Activated CD4-positive, CD25-positive, alpha-beta regulatory T cell (primary cell): ENCODE measurements around the gene SNAPC4.
"Not testable (repeated sequence)": the region's sequence is repeated elsewhere in the genome, so short reads cannot be mapped to it uniquely, and the experiment has no call there.

Experiments
- DNase-seq, 4 experiments: peaks; one replicate each; lab custom pipeline; 2025; lab: John Stamatoyannopoulos, UW

SNAPC4 gene

DNA sequence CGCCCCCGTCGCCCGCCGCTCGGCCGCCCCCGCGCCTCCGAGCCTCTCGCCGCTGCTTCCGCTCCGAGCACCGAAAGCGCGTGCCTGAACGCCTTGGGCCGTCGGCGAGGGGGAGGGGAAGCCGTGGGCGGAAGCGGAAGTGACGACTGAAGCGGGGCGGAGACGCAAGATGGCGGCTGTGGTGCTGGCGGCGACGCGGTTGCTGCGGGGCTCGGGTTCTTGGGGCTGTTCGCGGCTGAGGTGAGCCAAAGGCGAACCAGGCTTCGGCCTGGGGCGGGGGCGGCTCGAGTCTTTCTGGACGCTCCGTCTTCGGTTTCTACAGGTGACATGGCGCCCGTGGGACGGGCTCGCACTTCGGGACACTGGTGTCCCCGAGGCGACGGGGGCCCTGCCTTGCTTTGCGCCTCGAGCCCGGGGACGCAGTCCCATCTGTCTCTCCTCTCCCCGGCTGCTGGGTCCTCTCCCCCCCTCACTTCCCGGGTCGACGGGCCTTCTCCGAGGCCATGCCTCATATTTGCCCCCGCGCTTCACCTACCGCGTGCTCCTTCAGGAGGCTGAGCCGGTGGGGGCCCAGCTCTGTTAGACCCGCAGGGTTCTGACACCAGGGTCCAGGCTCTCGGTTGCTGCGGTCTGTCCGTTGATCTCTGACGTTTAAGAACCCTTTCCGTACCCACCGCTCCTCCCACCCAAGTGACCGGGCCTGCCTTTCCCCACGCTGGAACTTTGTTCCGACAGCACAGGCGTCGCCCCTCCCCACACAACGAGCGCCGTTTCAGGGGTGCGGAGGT lies 10.7 kb upstream of the SNAPC4 start, which contains the start of the genes ENTR1 and PMPCA:
TSS of gene ENTR1 (minus strand) at position 115 of the 788 bp plus-strand sequence. CDS start 217 bp downstream, outside the sequence.
TSS of gene PMPCA (plus strand) at position 159 of the 788 bp plus-strand sequence. CDS start at position 170, 11 bp downstream.
- DNase-seq, result peak; percentile 86 to 97 (median 92)

DNA sequence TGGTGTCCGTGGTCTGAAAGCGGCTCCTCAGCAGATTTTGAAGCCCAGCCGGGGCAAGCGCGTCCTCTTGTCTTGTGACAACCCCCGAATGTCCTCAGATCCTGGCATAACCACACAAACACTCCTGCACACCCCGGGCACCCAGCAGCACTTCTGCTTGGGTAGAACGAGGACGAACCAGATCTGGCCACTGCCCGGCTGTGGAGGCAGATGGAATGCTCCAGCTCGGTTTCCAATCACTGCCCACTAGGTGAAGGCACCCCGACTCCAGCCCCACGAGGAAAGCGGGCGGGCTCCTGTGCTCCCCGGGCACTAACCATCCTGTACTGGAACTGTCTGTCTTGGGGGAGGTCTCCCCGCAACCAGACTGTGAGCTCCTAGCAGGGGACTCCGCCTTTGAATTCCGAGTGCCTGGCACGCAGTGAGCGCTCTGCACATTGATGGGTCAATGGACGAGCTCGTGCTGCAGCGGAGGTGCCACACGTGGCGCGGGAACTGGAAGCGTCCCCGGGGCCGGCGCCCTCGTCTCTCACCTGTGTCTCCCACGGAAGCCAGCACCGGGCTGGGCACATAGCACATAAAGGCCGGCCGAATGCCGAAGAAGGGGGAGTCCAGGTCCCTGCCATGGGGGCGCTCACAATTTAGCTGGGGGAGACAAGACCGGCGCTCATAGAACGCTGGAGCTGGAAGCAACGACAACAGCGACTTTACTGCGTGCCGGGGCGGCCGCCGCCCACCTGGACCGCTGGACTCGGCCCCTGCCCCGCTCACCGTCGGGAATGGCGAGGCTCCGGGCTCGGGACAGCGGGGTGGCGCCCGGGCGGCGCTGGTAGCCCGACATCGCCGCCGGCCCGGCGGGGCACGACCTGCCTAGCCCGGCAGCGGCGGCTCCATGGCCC lies 9.8 kb upstream of the SNAPC4 start:
- no peak for DNase-seq

DNA sequence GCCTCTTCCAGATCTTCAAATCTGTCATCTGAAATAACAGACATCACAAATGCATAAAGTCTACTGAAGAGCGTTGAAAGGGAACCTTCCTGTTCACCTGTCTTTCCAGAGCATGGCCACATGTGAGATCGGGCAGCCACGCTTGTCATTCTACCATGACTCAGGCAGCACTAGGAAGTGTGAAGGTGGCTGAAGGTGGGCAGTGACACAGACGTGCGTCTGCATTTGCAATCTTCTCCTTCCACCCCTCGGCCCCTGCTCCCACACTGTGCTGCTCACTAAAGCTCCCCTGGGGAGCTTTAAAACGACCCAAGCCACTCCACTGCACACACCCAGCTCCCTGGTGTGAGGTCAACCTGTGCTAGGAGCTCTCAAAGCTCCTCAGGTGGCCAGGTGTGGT lies 7.9 kb upstream of the SNAPC4 start:
- no peak for DNase-seq

DNA sequence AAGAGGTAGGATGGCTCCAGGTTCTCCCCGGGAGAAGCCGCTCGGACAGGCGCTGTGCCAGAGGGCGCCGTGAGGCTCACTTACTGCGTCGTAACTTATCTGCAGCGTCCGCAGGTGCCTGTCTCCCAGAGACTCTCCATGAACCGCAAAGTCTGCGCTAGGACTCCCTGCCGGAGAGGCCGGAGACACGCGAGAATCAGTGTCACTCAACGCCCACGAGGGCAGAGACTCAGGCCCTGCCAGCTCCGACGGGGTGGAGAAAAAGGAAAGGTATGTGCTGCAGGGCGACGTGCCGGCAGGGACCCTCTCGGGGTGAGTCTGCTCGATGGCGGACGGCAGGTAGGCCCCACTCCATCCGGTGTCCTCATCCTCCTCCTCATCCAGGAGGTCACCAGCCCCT lies 7.1 kb upstream of the SNAPC4 start:
- not testable (repeated sequence) for DNase-seq

DNA sequence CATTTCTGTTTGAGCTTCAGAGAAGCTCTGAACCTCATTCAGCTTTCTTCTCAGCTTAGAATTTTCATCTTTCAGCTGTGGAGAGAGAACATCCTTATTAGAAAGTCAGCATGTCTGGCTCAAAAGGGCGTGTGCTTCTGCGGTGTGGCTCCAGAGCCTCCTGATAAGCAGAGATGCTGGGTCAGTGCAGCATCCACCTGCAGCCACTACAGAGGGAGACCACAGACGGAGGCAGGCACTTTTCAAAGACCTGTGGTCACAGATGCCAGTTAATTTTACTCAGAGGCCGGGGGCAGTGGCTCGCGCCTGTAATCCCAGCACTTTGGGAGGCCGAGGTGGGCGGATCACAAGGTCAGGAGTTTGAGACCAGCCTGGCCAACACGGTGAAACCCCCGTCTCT lies 5.9 kb upstream of the SNAPC4 start:
- not testable (repeated sequence) for DNase-seq

DNA sequence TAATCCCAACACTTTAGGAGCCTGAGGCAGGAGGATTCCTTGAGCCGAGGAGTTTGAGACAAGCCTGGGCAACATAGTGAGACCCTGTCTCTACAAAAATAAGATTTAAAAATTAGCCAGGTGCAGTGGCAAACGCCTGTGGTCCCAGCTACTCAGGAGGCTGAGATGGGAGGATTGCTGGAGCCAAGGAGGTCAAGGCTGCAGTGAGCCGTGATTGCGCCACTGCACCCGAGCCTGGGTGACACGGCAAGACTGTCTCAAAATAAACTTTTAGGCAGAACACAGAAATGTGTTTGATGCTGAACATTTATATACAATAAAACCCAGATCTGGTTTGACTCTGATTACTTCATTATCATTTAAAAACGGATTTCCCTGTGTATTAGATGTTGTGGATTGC lies 5.5 kb upstream of the SNAPC4 start:
- no peak for DNase-seq

DNA sequence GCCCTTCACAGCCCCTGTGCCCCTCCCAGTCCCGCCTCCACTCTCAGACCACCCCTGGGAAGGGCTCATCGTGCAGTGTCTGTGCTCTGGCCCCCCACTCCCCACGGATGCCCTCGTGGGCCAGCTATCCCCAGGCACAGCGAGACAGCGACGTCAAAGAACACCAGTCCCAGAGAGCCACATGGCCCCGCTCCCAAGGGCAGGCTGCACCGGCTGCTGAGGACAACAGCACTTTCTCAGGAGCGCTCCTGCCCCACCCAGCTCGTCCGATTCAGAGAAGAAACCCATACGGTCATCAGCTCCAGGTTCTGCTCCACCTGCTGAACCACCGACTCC lies 4.8 kb upstream of the SNAPC4 start:
- no peak for DNase-seq

DNA sequence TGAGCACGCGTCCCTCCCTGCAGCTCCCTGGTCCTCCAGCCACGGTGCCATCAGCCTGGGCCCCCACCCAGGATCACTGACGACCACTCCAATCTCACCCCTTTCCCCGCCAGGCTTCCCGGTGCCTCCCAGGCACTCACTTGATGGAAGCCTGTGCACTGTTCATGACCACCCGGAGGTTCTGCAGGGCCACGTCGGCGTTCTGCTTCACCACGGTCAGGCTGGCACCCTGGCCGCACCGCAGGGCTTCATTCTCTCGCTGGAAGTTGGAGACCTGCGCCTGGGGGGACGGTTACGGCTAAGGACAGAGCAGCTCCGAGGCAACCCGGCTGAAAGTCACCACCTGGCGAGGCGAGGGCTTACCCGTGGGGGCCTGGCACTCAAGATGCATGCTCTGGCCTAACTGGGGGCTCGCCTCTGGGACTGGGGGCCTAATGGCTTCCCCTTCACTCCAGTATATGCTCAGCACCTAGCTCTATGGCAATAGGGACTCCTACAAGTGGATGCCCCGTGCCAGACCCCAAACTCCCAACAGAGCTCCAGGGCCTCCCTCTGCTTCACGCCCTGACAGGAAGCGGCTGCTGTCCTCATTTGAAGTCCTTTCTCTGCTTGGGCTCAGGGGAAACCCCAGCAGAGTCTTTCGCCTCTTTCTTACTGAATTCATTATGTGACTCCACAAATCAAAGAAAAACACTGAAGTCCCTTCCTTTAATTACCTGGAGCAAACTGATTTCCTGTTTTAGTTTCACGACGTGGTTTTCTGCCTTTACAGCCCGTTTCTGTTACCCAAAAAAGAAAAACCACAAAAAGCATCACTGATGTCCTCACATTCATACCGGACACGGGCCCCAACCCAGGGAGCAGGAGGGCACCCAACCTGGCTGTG lies 4.2 kb upstream of the SNAPC4 start:
- peak in 1 of 4 experiments; percentile 20 for DNase-seq

DNA sequence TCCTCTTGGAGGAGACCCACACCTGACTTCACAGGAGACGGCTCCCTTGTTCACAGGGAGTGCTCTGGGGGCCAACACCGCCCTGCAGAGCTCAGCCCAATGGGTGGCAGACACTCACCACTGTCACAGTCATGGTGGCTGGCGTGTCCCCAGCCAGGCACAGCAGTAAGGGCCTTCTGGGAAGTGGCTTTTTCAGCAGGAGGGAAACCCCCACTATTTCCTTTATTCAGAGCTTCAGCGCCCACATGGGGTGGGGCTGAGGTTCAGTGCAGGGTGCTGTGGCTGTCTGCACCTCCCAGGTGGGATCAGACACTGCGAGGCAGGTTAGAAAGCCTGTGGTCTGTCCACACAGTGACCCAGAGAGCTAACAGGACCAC lies 3.6 kb upstream of the SNAPC4 start:
- peak; percentile 34 to 54 (median 48) for DNase-seq

DNA sequence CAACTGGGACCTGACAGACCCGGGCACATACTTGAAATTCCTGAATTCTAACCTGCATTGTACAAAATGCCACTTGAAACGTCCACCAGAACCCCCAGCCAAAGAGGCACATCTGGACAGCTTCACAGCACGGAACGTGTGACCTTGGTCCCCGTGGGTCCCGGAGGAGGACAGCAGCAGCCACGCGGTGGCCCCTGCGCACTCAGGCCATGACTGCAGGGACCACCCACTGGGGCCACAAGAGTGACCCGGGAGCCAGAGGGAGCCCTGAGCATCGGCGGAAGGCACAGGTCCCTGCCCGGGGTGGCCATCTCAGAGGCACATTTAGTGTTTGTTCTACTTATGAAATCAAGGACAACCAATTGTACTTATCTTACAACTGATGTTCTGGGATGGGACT lies 2.1 kb upstream of the SNAPC4 start:
- DNase-seq, result no peak

DNA sequence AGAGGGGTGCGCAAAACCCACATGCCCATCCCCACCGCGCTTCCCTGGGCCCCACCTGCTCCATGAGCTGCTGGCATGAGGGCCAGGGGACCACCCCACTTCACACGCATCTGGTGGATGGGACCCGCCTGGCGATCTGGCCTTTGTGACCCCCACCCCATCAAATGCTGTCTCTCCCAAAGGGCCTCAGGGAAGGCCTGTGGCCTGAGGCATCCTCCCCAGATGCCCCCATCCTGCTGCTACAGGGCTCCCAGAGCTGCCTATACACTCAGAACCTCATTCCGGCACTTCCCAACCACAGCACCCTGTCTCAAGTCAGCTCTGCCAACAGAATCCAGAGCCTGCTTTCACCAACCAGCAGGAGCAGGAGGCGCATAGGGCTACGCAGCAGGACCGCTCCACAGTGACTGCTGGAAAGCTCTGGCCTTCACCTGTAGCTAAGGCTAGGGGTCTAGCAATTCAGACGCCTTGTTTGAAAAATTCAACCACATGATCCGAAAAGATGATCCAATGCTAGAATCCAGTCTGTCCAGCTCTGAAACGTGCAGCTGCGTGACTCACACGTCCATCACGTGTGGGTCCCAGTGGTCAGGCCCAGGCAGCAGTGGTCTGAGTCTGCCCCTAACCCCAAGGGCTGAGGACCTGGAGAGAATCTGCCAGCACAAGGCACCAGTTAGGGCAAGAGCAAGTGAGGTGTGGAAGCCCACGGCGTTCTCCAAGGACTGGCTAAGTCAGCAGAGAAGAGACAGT lies 1.4 kb upstream of the SNAPC4 start:
- no peak for DNase-seq

DNA sequence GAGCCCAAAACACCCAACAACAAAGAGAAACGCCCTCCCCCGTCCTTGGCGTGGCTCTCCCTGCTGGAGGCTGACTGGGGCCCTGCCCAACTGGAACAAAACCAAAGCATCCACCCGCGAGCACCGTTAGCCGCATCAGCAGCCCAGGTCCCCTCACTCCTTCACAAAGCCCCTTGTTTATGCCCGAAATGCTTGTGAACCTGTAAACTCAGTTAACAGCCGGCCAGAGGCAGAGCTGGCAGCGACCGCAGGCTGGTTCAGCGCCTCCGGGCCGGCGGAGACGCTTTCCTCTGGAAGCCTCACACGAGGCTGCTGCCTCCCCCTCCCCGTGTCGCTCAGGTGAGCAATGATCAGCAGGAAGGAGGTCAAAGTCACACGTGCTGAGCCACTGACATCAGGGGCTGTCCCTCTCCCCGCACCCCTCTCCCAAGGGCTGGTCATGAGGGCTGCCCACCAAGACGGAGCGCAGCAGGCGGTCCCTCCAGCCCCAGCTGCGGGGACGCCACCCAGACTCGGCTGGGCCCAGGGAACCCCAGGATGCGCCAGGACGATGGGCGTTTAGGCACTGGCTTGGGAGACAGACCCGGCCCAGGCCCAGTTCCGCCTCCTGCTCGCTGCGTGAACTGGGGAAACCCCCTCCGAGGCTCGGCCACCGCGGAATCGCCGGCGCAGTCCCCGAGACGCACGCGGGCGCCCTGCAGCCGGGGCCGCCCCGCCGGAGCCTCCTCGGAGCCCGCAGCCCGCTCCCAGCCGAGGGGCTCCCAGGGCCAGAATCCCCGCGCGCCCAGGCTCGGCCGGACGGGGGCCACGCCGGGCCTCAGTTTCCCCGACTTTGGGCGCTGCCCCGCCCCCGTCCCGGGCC lies 563 bp downstream of the SNAPC4 start:
- DNase-seq, result peak in 1 of 4 experiments; percentile 27

DNA sequence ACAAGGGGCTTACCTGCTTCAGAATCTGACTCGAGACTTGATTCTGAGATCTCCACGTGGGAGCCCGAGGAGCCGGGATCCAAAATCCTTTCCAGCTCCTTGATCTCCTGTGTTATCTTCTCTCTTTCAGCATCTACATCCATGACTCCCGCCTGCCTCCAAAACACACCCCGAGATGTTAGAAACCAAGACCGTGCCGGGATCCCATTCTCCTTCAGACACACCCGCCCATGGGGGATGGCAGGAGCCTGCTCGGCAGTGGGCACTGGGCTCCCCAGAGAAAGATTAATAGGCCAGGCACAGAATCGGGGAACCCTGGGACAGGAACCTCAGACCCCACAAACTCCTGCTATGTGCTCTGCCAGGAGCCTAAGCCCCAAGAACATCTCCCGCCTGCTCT lies 1.7 kb downstream of the SNAPC4 start:
- no peak for DNase-seq

DNA sequence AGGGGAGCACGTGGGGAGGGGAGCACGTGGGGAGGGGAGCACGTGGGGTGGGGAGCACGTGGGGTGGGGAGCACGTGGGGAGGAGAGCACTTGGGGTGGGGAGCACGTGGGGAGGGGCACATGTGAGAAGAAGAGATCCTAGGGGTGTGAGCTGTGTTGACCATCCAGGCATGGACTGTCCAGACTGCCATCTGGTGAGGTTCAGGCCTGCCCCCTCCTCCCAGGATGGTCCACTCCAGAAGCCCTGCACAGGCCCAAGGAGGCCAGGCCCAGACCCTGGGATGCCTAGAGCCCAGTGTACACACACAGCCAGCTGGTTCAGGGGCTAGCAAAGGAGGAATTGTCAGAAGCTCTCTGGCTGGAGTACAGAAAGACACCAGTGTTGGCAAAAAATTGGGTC lies 2.3 kb downstream of the SNAPC4 start:
- no peak for DNase-seq

DNA sequence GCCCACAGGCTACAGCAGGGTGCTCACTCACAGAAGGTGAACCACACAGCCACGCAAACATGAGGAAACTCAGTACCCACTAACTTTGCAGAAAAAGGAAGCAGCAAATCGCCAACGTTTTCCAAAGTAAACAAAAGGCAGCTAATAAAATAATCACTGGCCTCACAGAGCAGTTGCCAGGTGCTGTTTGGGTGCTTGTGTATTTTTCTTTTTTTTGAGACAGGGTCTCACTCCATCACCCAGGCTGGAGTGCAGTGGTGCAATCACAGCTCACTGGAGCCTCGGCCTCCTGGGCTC lies 3.8 kb downstream of the SNAPC4 start:
- DNase-seq, result no peak

DNA sequence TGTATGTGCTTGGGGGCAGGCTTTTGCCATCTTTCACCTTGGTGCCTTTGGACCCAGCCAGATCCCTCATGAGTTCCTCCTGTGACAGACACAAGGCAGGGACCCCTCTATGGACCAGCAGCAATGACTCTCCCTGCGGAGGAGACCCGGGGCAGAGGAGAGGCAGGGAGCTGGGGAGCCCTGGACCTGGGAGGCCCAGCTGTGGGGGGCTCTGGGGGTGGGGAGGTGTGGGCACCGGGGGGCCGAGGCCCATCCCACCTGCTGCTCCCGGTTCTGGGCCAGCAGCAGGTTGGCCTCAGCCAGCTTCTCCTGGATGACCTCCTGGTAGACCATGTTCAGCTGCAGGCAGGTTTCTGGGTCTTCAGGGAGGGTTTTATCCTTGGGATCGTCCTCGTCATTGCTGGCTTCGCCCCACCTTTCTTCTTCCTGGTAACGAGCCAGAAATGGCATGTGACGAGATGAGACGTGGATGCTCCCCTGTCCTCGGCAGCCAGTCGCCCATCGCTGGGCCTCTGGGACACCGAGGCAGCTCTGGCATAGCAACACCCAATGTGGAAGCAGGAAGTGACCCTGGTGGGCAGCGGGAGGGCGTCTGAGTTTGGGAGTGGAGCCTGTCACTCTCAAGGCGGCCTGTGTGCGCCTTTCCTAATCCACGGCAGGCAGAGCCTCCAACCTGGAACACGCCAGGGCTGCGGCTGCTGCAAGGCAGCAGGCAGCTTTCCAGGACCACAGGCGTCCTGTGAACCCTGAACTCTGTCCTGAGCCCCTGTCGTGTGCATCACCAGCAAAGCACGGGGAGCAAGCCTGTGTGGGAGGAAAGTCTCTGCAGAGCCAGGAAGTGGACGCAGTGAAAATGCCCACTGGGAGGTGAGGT lies 4.4 kb downstream of the SNAPC4 start:
- no peak for DNase-seq

DNA sequence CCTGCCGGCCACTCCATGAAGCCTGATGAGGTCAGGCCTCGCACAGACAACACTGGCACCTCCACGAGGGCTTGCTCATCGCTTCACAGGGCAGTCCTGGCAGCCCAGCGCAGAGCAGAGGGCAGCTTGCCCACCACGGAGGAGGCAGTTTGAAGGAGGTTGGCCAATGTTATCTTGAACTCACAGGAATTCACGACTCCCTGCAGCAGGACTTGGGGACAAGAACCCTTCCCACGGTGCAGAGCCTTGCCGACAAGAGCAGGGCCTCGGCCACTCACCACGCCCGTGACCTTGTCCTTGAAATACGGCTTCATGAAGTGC lies 5.0 kb downstream of the SNAPC4 start:
- no peak for DNase-seq

DNA sequence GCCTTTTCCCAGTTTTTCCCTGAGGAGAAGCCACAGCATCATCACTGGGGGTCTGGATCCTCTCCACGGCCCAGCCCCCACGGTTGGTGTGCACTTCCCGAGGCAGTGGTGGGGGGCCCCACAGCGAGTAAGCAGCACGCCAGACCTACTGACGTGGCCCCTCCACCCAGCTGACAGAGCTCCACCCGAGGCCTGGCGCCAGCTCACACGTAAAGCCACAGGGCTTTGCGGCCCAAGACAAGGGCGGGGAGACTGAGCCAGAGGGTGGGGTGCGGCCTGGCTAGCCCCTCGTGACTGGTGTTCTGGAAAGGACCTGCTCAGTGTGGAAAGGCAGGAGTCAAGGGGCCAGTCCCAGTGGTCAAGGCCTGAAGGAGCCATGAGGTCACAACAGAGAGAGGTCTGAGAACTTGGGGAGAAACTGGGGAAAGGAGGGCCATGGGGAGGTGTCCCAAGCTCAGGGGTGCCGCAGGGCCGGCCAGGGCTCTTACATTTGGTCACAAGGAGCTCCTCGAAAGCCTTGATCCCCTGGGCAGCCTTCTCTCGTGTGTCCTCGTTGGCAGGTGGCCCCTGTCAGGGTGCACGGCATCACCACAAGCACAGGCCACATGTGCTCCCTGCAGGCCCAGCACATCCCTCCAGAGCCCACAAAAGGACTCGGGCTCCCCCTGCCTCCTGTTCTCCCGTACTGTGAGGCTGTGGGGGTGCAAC lies 5.5 kb downstream of the SNAPC4 start:
- DNase-seq, result no peak

DNA sequence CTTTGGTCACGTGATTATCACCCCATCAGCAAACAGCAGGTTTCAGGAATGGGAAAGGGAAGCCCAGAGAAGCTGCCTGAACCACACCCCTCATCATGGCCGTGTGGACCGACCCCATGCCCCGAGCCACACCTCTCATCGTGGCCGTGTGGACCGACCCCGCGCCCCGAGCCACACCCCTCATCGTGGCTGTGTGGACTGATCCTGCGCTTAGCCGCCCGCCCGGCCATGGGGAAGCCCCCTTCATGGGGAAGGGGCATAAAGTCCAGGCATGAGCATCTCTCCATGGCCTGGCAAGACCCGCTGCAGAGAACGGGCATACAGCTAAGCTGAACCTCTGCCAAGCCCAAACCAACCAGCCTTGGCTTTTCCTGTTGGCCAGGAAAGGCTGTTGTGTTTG lies 6.4 kb downstream of the SNAPC4 start:
- no peak for DNase-seq
